ENCODE measurements around the gene MAMLD1. TPM values are rescaled to one million over a fixed set of nuclear protein-coding genes. Genes with fewer than 3 reads are reported as not detected.

Gene MAMLD1
- total RNA-seq, 2 donors from 2014 or later, result 2.7 to 3.4 TPM

DNA sequence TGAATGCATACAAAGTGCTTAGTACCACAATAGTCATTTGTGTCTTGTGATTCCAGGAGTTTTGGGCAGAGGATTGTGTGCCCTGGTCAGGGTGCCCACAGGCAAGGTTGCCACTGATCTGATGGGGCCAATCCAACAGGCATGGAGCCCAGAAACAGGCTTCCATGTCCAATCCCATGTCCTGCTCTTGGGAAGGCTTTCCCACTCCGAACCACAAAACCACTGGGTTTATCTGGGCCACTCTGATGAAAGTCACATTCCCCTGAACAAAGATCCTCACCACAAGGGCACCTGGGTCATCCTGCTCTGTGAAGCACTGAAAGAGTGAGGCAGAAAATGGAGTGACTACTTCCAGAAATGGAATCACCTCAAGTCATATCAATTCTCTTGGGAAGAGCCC lies 96.9 kb downstream of the MAMLD1 start:
- peaks cover 17% of the 10 kb centered on the region for H3K27me3 Mint-ChIP-seq (ENCODE audit: low read depth)
- H3K27ac Mint-ChIP-seq, result no peak overlapping the region

DNA sequence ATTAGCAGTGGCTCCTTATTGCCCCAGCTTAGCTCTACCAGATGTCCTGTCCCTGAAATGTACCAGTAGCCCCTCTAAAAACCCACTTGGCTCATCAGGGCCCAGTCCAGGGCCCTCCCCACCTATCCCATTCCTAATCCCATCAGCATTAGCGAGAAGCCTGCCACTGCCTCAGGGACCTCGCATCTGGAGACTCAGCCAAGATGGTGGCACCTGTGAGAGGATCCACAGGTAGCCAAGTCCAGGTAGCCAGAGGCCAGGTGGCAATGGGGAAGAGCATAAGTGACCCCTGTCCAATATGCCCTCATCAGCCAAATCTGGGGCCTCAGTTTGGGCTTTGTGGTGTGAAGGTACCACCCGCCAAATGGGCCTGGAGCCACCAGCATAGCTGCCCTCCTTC lies 97.7 kb downstream of the MAMLD1 start:
- no peak overlapping the region for H3K4me3 Mint-ChIP-seq
- ATAC-seq (replicated peaks in 1 of 2) (no peak), DNase-seq (no peak)
- H3K9me3 Mint-ChIP-seq, result no peaks in the 10 kb centered on the region
- no peak overlapping the region for H3K27ac Mint-ChIP-seq
- H3K27me3 Mint-ChIP-seq (ENCODE audit: low read depth), result peaks cover 19% of the 10 kb centered on the region
- H3K36me3 Mint-ChIP-seq (ENCODE audit: insufficient read depth in 2 of 2), result no peaks in the 10 kb centered on the region
- H3K4me1 Mint-ChIP-seq (ENCODE audit: low read depth), result peaks cover 23% of the 10 kb centered on the region

More for the DNA sequence above, 96.9 kb downstream of the MAMLD1 start:
- Mint-ChIP-seq H3K36me3 (ENCODE audit: insufficient read depth in 2 of 2) (no peaks in the 10 kb centered on the region), H3K9me3 (no peaks in the 10 kb centered on the region), H3K4me1 (ENCODE audit: low read depth) (peaks cover 18% of the 10 kb centered on the region), H3K4me3 (no peak overlapping the region)
- ATAC-seq (replicated peaks in 1 of 2), result no peak
- no peak for DNase-seq

DNA sequence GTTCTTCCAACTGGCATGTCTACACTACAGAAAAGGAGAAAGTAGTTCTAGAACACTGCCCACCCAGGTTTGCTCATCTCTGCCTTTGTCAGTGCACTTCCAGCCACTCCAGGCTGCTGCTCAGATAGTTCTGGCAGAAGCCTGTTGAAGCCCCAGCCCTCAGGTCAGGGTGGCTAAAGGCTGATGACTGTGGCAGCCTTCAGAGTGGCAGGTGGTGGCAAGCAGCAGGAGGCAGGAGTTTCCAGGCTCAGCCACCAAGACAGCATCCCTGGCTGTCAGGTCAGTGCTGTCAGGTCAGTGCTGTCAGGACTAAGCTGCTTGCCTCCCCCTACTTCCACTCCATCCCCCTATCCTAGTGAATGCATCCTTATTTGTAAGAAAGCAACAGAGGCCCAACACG lies 100.4 kb downstream of the MAMLD1 start:
- Mint-ChIP-seq H3K4me3 (no peak overlapping the region), H3K27ac (no peak overlapping the region), H3K9me3 (no peaks in the 10 kb centered on the region), H3K4me1 (ENCODE audit: low read depth) (peaks cover 11% of the 10 kb centered on the region), H3K27me3 (ENCODE audit: low read depth) (peaks cover 19% of the 10 kb centered on the region), H3K36me3 (ENCODE audit: insufficient read depth in 2 of 2) (no peaks in the 10 kb centered on the region)
- ATAC-seq (replicated peaks in 1 of 2) (no peak), DNase-seq (no peak)

DNA sequence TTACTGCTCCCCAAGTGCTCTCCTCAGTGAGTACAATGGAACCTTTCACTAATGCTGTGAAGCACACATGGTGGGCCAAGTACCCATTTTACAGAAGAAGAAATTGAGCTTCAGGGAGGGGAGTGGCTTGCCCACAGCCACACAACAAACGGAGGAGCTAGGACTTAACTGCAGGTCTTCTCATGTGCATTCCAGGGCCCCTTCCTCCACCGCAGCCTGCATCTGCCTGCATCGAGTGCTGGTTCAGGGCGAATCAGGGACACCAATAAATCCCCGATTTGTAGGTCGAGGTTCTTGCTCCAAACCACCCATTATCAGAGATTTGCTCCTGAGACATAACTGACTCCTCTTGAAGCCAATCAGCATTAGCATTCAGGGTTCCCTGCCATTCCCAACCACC lies 100.9 kb downstream of the MAMLD1 start:
- Mint-ChIP-seq H3K4me3 (no peak overlapping the region), H3K9me3 (no peaks in the 10 kb centered on the region), H3K27ac (no peak overlapping the region), H3K36me3 (ENCODE audit: insufficient read depth in 2 of 2) (no peaks in the 10 kb centered on the region), H3K4me1 (ENCODE audit: low read depth) (peaks cover 11% of the 10 kb centered on the region), H3K27me3 (ENCODE audit: low read depth) (peaks cover 19% of the 10 kb centered on the region)
- no peak for DNase-seq
- no peak for ATAC-seq (replicated peaks in 1 of 2)

DNA sequence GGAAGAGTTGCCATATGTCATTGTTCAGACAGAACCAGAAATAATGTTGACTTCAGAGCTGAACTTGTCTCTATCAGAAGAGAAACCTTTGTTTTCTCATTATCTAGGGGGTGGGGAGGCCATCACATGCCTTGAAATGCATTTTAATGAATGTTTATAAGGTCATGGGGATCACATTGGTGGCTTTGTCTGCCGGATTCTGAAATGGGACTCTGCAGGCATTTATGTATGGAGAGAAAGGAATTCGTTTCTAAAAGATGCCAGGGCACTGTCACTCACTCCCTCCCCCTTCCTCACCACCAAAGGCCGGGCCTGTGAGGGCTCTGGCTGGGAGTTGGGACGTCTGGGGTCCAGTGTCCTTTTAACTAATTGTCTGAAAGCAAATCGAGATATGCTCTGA lies 102.2 kb downstream of the MAMLD1 start:
- no peak for ATAC-seq (replicated peaks in 1 of 2)
- peaks cover 6% of the 10 kb centered on the region for H3K4me1 Mint-ChIP-seq (ENCODE audit: low read depth)

DNA sequence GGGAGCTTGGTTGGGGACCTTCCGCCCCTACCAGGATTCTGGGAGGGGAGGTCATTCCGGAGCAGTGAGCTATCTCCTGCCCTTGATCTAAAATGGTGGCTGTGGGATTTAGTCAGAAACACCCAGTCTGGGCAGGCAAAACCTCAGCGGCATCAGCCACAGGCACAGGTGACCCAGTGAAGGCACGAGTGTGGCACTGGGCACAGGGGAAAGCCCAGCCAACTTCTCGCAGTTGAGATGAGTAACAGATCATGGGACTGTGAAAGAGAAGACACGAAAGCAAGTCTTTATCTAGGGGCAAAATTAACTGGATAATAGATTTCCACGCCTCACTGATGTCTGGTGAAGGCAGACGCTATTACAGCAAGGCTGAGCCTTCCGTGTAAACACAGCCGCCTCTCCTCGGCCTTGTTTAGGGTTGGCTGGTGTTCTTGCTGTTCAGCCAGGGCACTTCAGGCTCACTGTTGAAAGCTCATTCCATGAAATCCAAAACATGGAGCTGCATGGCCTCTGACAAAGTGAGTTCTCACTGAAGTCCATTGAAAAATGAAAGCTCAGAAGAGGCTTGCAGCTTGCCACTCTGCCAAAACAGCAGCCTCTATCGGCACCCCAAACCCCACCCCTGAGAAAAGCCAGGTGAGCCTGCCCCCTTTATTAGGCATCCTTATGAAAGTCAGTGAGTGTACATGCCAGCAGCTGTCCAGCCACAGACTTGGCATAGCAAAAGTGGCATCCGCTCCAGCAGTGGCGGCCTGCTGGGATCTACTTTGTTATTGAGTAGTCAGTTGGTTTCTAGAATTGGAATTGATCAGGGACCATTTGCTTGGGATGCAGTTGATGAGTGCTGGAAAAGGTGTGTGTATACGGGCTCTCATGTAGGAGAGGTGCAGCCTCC lies 103.0 kb downstream of the MAMLD1 start:
- Mint-ChIP-seq H3K9me3 (no peaks in the 10 kb centered on the region), H3K4me1 (ENCODE audit: low read depth) (peaks cover 6% of the 10 kb centered on the region), H3K27me3 (ENCODE audit: low read depth) (peaks cover 17% of the 10 kb centered on the region), H3K36me3 (ENCODE audit: insufficient read depth in 2 of 2) (no peaks in the 10 kb centered on the region), H3K4me3 (no peak overlapping the region), H3K27ac (no peak overlapping the region)
- ATAC-seq (replicated peaks in 1 of 2) (peak; percentile 34 to 53), DNase-seq (no peak)

More for the DNA sequence above, 102.2 kb downstream of the MAMLD1 start:
- no peaks in the 10 kb centered on the region for H3K9me3 Mint-ChIP-seq
- H3K4me3 Mint-ChIP-seq, result no peak overlapping the region
- DNase-seq, result no peak
- H3K36me3 Mint-ChIP-seq (ENCODE audit: insufficient read depth in 2 of 2), result no peaks in the 10 kb centered on the region
- H3K27me3 Mint-ChIP-seq (ENCODE audit: low read depth), result peaks cover 15% of the 10 kb centered on the region
- no peak overlapping the region for H3K27ac Mint-ChIP-seq

DNA sequence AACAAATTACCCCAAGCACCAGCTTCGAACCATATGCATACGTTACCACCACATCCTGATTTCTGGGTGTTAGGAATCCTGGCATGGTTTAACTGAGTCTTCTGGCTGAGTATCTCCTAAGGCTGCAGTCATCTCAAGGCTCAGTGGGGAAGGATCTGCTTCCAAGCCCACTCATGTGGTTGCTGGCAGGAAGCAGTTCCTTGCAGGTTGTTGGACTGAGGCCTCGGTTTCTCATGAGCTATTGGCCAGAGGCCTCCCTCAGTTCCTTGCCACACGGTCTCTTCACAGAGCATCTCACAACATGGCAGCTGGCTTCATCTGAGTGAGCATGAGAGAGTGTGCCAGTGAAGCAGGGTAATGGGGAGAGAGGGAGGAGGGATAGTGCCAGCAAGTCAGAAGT lies 109.2 kb downstream of the MAMLD1 start:
- H3K9me3 Mint-ChIP-seq, result no peaks in the 10 kb centered on the region
- H3K4me1 Mint-ChIP-seq (ENCODE audit: low read depth), result peaks cover 8% of the 10 kb centered on the region
- no peak for ATAC-seq (replicated peaks in 1 of 2)
- DNase-seq, result no peak
- peaks cover 0 to 2% of the 10 kb centered on the region in 2 donors for H3K36me3 Mint-ChIP-seq (ENCODE audit: insufficient read depth in 2 of 2)
- H3K4me3 Mint-ChIP-seq, result no peak overlapping the region
- H3K27me3 Mint-ChIP-seq (ENCODE audit: low read depth), result peaks cover 32% of the 10 kb centered on the region
- H3K27ac Mint-ChIP-seq, result no peak overlapping the region

DNA sequence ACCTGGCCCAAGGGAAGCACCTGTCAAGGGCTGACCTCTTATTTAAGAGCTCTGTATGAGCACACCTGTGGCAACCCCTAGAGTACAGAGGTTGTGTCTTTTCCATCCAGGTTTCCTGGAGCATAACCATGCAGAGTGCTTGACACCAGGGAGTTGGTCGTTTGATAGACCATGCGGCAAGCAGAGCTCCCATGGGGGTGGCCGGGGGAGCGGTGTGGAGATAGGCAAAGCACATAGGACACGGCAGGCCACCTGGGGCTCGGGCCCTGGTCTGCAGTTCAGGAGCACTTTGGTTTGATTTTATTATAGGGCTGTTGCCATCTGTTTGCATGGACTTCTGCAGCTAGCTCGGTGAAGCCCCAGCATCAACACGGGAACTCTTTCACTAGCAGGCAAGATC lies 110.3 kb downstream of the MAMLD1 start:
- DNase-seq (no peak), ATAC-seq (replicated peaks in 1 of 2) (no peak)
- H3K27me3 Mint-ChIP-seq (ENCODE audit: low read depth), result peaks cover 32% of the 10 kb centered on the region
- H3K4me3 Mint-ChIP-seq, result no peak overlapping the region
- no peaks in the 10 kb centered on the region for H3K9me3 Mint-ChIP-seq
- peaks cover 0 to 2% of the 10 kb centered on the region in 2 donors for H3K36me3 Mint-ChIP-seq (ENCODE audit: insufficient read depth in 2 of 2)
- no peak overlapping the region for H3K27ac Mint-ChIP-seq
- peaks cover 19% of the 10 kb centered on the region for H3K4me1 Mint-ChIP-seq (ENCODE audit: low read depth)

DNA sequence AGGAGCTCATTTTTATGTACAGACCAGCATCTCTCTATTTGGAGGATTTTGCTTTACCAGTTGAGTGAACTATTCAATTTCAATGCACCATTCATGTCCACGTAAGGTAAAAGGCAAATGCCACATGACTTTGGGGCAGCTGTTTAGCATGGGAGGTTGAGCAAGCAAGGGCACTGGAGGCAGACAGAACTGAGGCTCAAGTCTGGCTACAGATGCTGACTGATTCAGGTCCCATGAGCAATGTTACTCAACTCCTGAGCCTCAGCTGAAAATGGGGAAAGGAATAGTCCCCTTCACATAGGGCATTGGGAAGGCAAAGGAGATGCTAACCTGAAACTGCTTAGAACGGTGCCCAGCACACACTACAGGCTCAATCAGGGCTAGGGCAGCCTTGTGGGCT lies 112.3 kb downstream of the MAMLD1 start:
- no peak overlapping the region for H3K27ac Mint-ChIP-seq
- ATAC-seq (replicated peaks in 1 of 2), result no peak
- H3K27me3 Mint-ChIP-seq (ENCODE audit: low read depth), result peaks cover 32% of the 10 kb centered on the region
- H3K9me3 Mint-ChIP-seq, result no peaks in the 10 kb centered on the region
- no peak overlapping the region for H3K4me3 Mint-ChIP-seq
- H3K36me3 Mint-ChIP-seq (ENCODE audit: insufficient read depth in 2 of 2), result peaks cover 0 to 2% of the 10 kb centered on the region in 2 donors
- H3K4me1 Mint-ChIP-seq (ENCODE audit: low read depth), result peaks cover 39% of the 10 kb centered on the region
- no peak for DNase-seq

DNA sequence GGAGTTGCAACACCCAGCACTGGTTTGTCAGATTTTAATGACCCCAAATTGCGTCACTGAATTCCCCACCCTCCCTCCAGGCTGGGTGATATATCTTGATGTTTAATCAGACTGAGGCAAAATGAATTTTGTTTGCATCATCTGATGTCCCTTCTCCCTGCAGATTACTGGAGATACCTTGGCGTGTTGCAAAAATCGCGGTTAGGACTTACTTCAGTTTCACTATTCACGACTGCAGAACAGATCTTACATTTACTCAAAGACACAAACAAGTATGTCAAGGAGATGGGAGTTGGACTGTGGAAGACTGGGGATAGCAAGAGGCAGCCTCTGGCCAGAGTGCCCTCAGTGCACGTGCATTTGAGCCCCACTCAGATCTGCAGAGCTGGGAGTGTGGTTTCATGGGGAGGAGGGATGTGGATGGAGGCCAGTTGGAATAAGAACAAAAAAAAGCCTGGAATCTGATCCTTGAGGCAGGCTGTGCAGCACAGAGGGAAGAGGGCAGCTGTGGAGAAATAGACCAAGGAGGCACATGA lies 113.1 kb downstream of the MAMLD1 start:
- Mint-ChIP-seq H3K36me3 (ENCODE audit: insufficient read depth in 2 of 2) (peaks cover 0 to 2% of the 10 kb centered on the region in 2 donors), H3K27me3 (ENCODE audit: low read depth) (peaks cover 29% of the 10 kb centered on the region), H3K27ac (no peak overlapping the region), H3K4me1 (ENCODE audit: low read depth) (peaks cover 47% of the 10 kb centered on the region), H3K9me3 (no peaks in the 10 kb centered on the region), H3K4me3 (no peak overlapping the region)
- DNase-seq, result no peak
- no peak for ATAC-seq (replicated peaks in 1 of 2)

DNA sequence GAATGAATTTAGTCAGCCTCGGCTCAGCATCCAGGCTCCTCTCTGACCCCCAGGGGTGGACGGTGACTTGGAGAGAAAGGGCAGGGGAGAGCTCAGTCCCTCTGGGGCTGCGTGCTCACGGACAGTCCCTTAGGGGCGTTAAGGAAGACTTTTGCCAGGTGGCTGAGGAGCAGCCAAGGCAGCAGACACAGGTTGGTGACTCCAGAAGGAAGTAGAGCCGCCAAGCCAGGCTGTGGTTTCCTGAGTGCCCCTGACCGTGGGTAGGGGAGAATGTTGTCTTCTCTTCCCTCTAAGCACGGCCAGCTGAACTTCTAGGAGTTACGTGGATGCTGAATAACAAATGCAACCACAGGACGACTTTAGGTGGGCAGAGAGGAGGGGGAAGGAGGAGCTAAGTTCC lies 114.3 kb downstream of the MAMLD1 start:
- H3K4me1 Mint-ChIP-seq (ENCODE audit: low read depth), result peaks cover 58% of the 10 kb centered on the region
- peak overlapping the region in 1 of 2 donors; percentile 12 for H3K4me3 Mint-ChIP-seq
- no peak overlapping the region for H3K27ac Mint-ChIP-seq
- DNase-seq, result no peak
- H3K27me3 Mint-ChIP-seq (ENCODE audit: low read depth), result peaks cover 17% of the 10 kb centered on the region
- H3K36me3 Mint-ChIP-seq (ENCODE audit: insufficient read depth in 2 of 2), result peaks cover 0 to 2% of the 10 kb centered on the region in 2 donors
- H3K9me3 Mint-ChIP-seq, result no peaks in the 10 kb centered on the region
- no peak for ATAC-seq (replicated peaks in 1 of 2)

DNA sequence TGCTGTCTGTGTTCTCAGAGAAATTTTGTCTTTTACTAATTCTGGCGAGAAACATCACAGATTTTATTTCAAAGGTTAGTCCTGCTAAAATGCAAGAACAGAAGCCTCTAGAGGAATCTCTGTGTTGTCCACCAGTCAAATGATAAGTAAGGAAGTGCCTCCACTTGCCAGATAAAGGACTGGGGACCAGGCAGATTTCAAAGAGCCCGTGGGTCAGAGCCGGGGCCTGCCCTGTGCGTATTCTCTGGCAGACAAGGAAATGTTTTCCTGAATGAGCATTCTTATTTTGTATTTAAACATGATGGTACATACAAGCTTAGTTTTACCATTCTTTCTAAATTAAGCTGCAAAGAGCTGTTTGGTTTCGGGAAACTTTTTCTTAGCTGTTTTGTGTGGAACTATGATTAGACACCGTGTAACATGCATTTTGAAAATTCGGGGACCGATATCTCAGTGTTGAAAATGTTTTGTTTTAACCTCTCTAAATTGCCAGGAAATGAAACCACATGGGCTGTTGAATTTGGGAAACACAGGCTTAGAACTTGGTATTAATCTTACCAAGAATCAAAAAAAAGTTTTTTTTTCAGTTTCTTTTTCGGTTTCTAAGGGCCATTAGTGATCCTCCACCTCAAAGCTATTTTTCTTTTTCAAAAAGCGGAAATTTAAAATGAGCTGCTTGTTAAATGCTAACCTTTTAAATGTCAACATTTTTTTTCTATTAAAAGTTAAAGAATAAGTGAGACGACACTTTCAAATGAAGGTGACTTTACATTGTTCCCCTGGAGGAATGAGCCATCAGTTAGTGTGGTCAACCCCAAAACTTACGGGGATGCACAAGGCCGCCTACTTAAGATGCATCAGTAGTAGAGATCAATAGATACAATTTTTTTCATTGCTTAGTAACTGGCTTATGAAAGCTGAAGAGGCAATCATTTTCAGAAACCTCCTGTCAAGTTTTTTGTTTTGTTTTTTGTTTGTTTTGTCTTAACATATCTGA lies 115.7 kb downstream of the MAMLD1 start:
- peak overlapping the region; percentile 65 to 76 for H3K4me3 Mint-ChIP-seq
- ATAC-seq (replicated peaks in 1 of 2), result peak; percentile 78 to 79
- peak overlapping the region; percentile 61 for H3K27ac Mint-ChIP-seq
- peaks cover 0 to 2% of the 10 kb centered on the region in 2 donors for H3K36me3 Mint-ChIP-seq (ENCODE audit: insufficient read depth in 2 of 2)
- H3K4me1 Mint-ChIP-seq (ENCODE audit: low read depth), result peaks cover 72% of the 10 kb centered on the region
- peak; percentile 28 to 61 for DNase-seq
- H3K27me3 Mint-ChIP-seq (ENCODE audit: low read depth), result peaks cover 12% of the 10 kb centered on the region
- H3K9me3 Mint-ChIP-seq, result no peaks in the 10 kb centered on the region

Data from activated T-cell treated with anti-CD3 and anti-CD28 coated beads, Interleukin-2, amount 50 U/mL, for 72 hours (primary cell).